HepG2 (cell line): Measurements from ENCODE around the gene BCAT1. TPM values are rescaled to one million over a fixed set of nuclear protein-coding genes. Genes with fewer than 3 reads are reported as not detected.

Source experiments
- ATAC-seq: fragments of 200-7000 bp; cut with Tn5 transposase; 3 replicates; pipeline ENCODE4 v1.9.1; 2020; ENCODE audit warnings: mild to moderate bottlenecking, moderate library complexity
- BruUV-seq: library from RNA; stranded (reverse); fragments of 400-500 nt; replicated peaks from 2 replicates; lab custom pipeline; 2021; lab: Mats Ljungman, UMichigan
- CTCF ChIA-PET: fragments of 300-600 bp; formaldehyde crosslinking; extraction: SDS; loops from one replicate; lab custom pipeline; 2021; ENCODE audit warnings: low total read pairs, inconsistent platforms, low intra/inter-chr PET ratio; lab: Yijun Ruan, JAX
- POLR2A ChIA-PET: fragments of 350-600 bp; sonication (Branson Sonifier 250); formaldehyde crosslinking; loops from one replicate; lab custom pipeline; 2020; ENCODE audit warnings: antibody characterized with exemption, inconsistent platforms; lab: Yijun Ruan, JAX
- DNase-seq: peaks from one replicate; pipeline ENCODE4 v3.0.0-alpha.2; 2015; ENCODE audit warnings: low spot score
- FAIRE-seq: peaks from 3 replicates; lab custom pipeline; 2011; peaks lifted over from hg19 to GRCh38; lab: Jason Lieb, UNC
- H2AFZ ChIP-seq: one replicate; pipeline ENCODE4 v1.6.1; 2011; ENCODE audit warnings: low read length, inconsistent platforms
- H3K27ac ChIP-seq: fragments of 300-600 bp; 3 replicates; pipeline ENCODE4 v1.8.0; 2011; ENCODE audit warnings: mixed run types, mild to moderate bottlenecking, mixed read lengths, low read length, inconsistent platforms; ENCODE audit not compliant: insufficient read depth; ENCODE audit errors: extremely low read length
- H3K27me3 ChIP-seq, 2 experiments: fragments of 200-600 bp in 1 of 2; 2 replicates in 1 of 2; 3 replicates in 1 of 2; pipeline versions ENCODE4 v1.6.0 to v1.8.0; 2011; ENCODE audit warnings: low read length in 2 of 2, mild to moderate bottlenecking in 2 of 2, moderate library complexity in 2 of 2, inconsistent platforms in 1 of 2; ENCODE audit not compliant: insufficient read depth in 2 of 2, control insufficient read depth in 1 of 2
- H3K36me3 ChIP-seq, 2 experiments: fragments of 200-600 bp in 1 of 2; replicated peaks in 1 of 2; 2 replicates in 1 of 2; 3 replicates in 1 of 2; pipeline versions ENCODE4 v1.5.1 to v1.8.0; 2011; ENCODE audit warnings: low read length in 2 of 2, inconsistent platforms in 1 of 2; ENCODE audit not compliant: insufficient read depth in 2 of 2, control insufficient read depth in 1 of 2
- H3K4me1 ChIP-seq: 2 replicates; pipeline ENCODE4 v1.5.1; 2012; ENCODE audit warnings: low read length, inconsistent platforms; ENCODE audit not compliant: insufficient read depth
- H3K4me2 ChIP-seq: 2 replicates; pipeline ENCODE4 v1.6.0; 2011; ENCODE audit warnings: low read depth, low read length, inconsistent platforms
- H3K4me3 ChIP-seq, 3 experiments: fragments of 200-600 bp in 1 of 3; sonication (generic), shearing (Covaris generic) in 1 of 3; replicated peaks in 1 of 3; 2 replicates each; pipeline ENCODE4 v1.5.1; 2011 to 2016; ENCODE audit warnings: low read length in 3 of 3, inconsistent platforms in 2 of 3, low read depth in 2 of 3, mild to moderate bottlenecking in 2 of 3, control low read depth in 1 of 3, mixed read lengths in 1 of 3; ENCODE audit not compliant: insufficient read depth in 1 of 3
- H3K79me2 ChIP-seq: one replicate; pipeline ENCODE4 v1.6.1; 2011; ENCODE audit warnings: low read length, inconsistent platforms; ENCODE audit not compliant: insufficient read depth
- H3K9ac ChIP-seq: 2 replicates; pipeline ENCODE4 v1.6.0; 2011; ENCODE audit warnings: mild to moderate bottlenecking, low read depth, low read length, inconsistent platforms; ENCODE audit not compliant: insufficient read depth
- H3K9me3 ChIP-seq: 2 replicates; pipeline ENCODE4 v1.5.1; 2012; ENCODE audit warnings: mild to moderate bottlenecking, low read length
- H4K20me1 ChIP-seq: 2 replicates; pipeline ENCODE4 v1.6.0; 2011; ENCODE audit warnings: inconsistent platforms, mild to moderate bottlenecking, low read length, moderate library complexity; ENCODE audit not compliant: insufficient read depth
- TSC22D2 ChIP-seq: sonication (generic); formaldehyde crosslinking; IDR thresholded peaks from 2 replicates; pipeline ENCODE4 v1.5.1; 2020; ENCODE audit warnings: missing genetic modification reagents, mild to moderate bottlenecking, borderline replicate concordance
- ZNF564 ChIP-seq: sonication (generic); formaldehyde crosslinking; IDR thresholded peaks from 2 replicates; pipeline ENCODE4 v1.8.1; 2023; ENCODE audit warnings: mild to moderate bottlenecking, missing genetic modification reagents
- ZNF607 ChIP-seq: sonication (generic); formaldehyde crosslinking; IDR thresholded peaks from 2 replicates; pipeline ENCODE4 v1.5.1; 2020; ENCODE audit warnings: missing genetic modification reagents, mild to moderate bottlenecking, borderline replicate concordance
- WGBS: methylation state at CpG from one replicate; pipeline ENCODE4 v1.1.6; 2017; ENCODE audit warnings: low lambda C conversion rate; 5-methylcytosine and 5-hydroxymethylcytosine counted together
- in situ Hi-C: cut with HindIII; loops from 2 replicates; pipeline ENCODE4 v1.10.0; 2017; ENCODE audit warnings: low pct_unique_long_range_greater_than_20kb; ENCODE audit not compliant: extremely low pct_ligation_motif_present
- intact Hi-C: fragments of 100-400 bp; cut with micrococcal nuclease; formaldehyde crosslinking; loops from one replicate; pipeline ENCODE4 v1.10.0; 2022; ENCODE audit not compliant: unreplicated experiment
- polyA plus RNA-seq, 8 experiments: library from polyadenylated mRNA; depleted of rRNA in 3 of 8; stranded (reverse) in 7 of 8; unstranded in 1 of 8; fragments of >200 nt; fragmentation: Illumina TruSeq in 4 of 8; extraction: Trizol in 4 of 8; gene quantifications; 2 replicates each; pipeline versions ENCODE4 v1.2.1 to v1.2.3, GENCODE V29; 2011 to 2016; ENCODE audit warnings: low read depth in 4 of 8, missing spikeins in 1 of 8, mixed read lengths in 1 of 8; ENCODE audit not compliant: insufficient read depth in 1 of 8
- total RNA-seq, 5 experiments: library from RNA; depleted of rRNA; stranded (reverse); fragments of >200 nt; fragmentation: Illumina TruSeq; extraction: Trizol; gene quantifications; 2 replicates each; pipeline ENCODE4 v1.2.3, GENCODE V29; 2016; ENCODE audit warnings: low read depth in 1 of 5
- TF ChIP-seq, protein P1 (sequence below): sonication (generic); formaldehyde crosslinking; IDR thresholded peaks from 2 replicates; pipeline ENCODE4 v1.5.1; 2020; ENCODE audit warnings: missing genetic modification reagents, mild to moderate bottlenecking, borderline replicate concordance

BCAT1 gene
- total and polyA plus RNA-seq, 2 of the 13 experiments (the other 11 are each of a cell fraction or from before 2014, with no cell fraction given): 8.0 to 75.5 TPM

GRCh38 chr12:24989216-24989615, 40.3 kb upstream of the BCAT1 start:
- FAIRE-seq (no peak), ATAC-seq (no peak), DNase-seq (no peak)
- no peaks in the 10 kb centered on the region for H3K79me2 ChIP-seq
- H3K9me3 ChIP-seq: no peaks in the 10 kb centered on the region
- intact Hi-C loops (no loop called here), in situ Hi-C loops (no loop called here)
- H3K4me3 ChIP-seq: no peak overlapping the region
- no peaks in the 10 kb centered on the region for H3K36me3 ChIP-seq
- 17% methylated on average over 2 of the region's 2 CpGs for WGBS
- H3K27ac ChIP-seq: no peak overlapping the region
- CTCF ChIA-PET: no interaction called here
- BruUV-seq: no TSS peak
- TF ChIP-seq TSC22D2 (no peak), ZNF607 (no peak)
- no peak overlapping the region for H3K9ac ChIP-seq
- no peak overlapping the region for H2AFZ ChIP-seq
- no peak overlapping the region for H3K4me2 ChIP-seq
- no peaks in the 10 kb centered on the region for H4K20me1 ChIP-seq
- H3K27me3 ChIP-seq: no peaks in the 10 kb centered on the region; a peak in 1 of 5 replicates
- POLR2A ChIA-PET: no interaction called here
- no peaks in the 10 kb centered on the region for H3K4me1 ChIP-seq

- Histone ChIP-seq H3K4me1 (no peaks in the 10 kb centered on the region), H3K9me3 (no peaks in the 10 kb centered on the region), H3K36me3 (no peaks in the 10 kb centered on the region), H3K79me2 (no peaks in the 10 kb centered on the region), H3K9ac (no peak overlapping the region), H3K27ac (no peak overlapping the region), H3K4me2 (no peak overlapping the region), H3K4me3 (no peak overlapping the region), H4K20me1 (no peaks in the 10 kb centered on the region), H2AFZ (no peak overlapping the region), H3K27me3 (no peaks in the 10 kb centered on the region; a peak in 1 of 5 replicates)
- ChIA-PET CTCF (no interaction called here), POLR2A (no interaction called here)
- peak; percentile 91; the same call in 1 of the 2 replicates for TF ChIP-seq ZNF564 (CRISPR knock-in tag)
- TF ChIP-seq, protein P1, sequence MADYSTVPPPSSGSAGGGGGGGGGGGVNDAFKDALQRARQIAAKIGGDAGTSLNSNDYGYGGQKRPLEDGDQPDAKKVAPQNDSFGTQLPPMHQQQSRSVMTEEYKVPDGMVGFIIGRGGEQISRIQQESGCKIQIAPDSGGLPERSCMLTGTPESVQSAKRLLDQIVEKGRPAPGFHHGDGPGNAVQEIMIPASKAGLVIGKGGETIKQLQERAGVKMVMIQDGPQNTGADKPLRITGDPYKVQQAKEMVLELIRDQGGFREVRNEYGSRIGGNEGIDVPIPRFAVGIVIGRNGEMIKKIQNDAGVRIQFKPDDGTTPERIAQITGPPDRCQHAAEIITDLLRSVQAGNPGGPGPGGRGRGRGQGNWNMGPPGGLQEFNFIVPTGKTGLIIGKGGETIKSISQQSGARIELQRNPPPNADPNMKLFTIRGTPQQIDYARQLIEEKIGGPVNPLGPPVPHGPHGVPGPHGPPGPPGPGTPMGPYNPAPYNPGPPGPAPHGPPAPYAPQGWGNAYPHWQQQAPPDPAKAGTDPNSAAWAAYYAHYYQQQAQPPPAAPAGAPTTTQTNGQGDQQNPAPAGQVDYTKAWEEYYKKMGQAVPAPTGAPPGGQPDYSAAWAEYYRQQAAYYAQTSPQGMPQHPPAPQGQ: no peak
- FAIRE-seq: no peak
- no peak for DNase-seq
- intact Hi-C loops (no loop called here), in situ Hi-C loops (no loop called here)
- no TSS peak for BruUV-seq
- 29% methylated on average over 1 of the region's 1 CpG for WGBS
- no peak for ATAC-seq
Observed at GRCh38 chr12:24982250-24982649, 33.3 kb upstream of the BCAT1 start.
